OCI-LY7 (cell line): ENCODE results near the gene GPC3. TPM values are rescaled to one million over a fixed set of nuclear protein-coding genes. Genes with fewer than 3 reads are reported as not detected.

Experiments used
- BruUV-seq: library from RNA; stranded (reverse); fragments of 400-500 nt; replicated peaks from 2 replicates; lab custom pipeline; 2021; lab: Mats Ljungman, UMichigan
- CTCF ChIA-PET: fragments of 300-600 bp; sonication (Branson Sonifier 250); formaldehyde crosslinking; loops from one replicate; lab custom pipeline; 2022; ENCODE audit warnings: antibody characterized with exemption; ENCODE audit not compliant: unreplicated experiment; lab: Charles Lee
- POLR2A ChIA-PET: fragments of 300-600 bp; sonication (Branson Sonifier 250); formaldehyde crosslinking; loops from one replicate; lab custom pipeline; 2022; ENCODE audit warnings: antibody characterized with exemption; lab: Charles Lee
- DNase-seq: peaks from one replicate; pipeline ENCODE4 v3.0.0-alpha.2; 2015; ENCODE audit warnings: low spot score
- H2AFZ ChIP-seq: fragments of 200-600 bp; sonication (generic), shearing (Covaris generic); 2 replicates; pipeline ENCODE4 v1.6.1; 2014; ENCODE audit warnings: mild to moderate bottlenecking, antibody characterized with exemption, low read length, moderate library complexity
- H3K27ac ChIP-seq: fragments of 200-600 bp; sonication (generic); 2 replicates; pipeline ENCODE4 v1.5.1; 2014; ENCODE audit warnings: mixed run types, low read depth, mild to moderate bottlenecking, moderate library complexity, low read length, inconsistent platforms; ENCODE audit not compliant: poor library complexity, severe bottlenecking
- H3K36me3 ChIP-seq: fragments of 200-600 bp; sonication (generic); 2 replicates; pipeline ENCODE4 v1.6.1; 2014; ENCODE audit warnings: mild to moderate bottlenecking, antibody characterized with exemption, low read length, moderate library complexity, mixed read lengths; ENCODE audit not compliant: insufficient read depth
- H3K4me1 ChIP-seq: fragments of 200-600 bp; sonication (generic); 2 replicates; pipeline ENCODE4 v1.5.1; 2014; ENCODE audit warnings: mild to moderate bottlenecking, low read length; ENCODE audit not compliant: insufficient read depth, poor library complexity, severe bottlenecking
- H3K4me2 ChIP-seq: fragments of 200-600 bp; sonication (generic); 2 replicates; pipeline ENCODE4 v1.6.1; 2014; ENCODE audit warnings: mild to moderate bottlenecking, low read length
- H3K4me3 ChIP-seq: fragments of 200-600 bp; sonication (generic); 2 replicates; pipeline ENCODE4 v1.5.1; 2014; ENCODE audit warnings: mild to moderate bottlenecking, low read depth, low read length; ENCODE audit not compliant: poor library complexity, severe bottlenecking
- H3K79me2 ChIP-seq: fragments of 200-600 bp; sonication (generic); 2 replicates; pipeline ENCODE4 v1.6.1; 2016; ENCODE audit warnings: low read depth, mild to moderate bottlenecking, low read length, moderate library complexity, mixed read lengths; ENCODE audit not compliant: insufficient read depth
- H3K9me2 ChIP-seq: fragments of 200-600 bp; sonication (generic); 2 replicates; pipeline ENCODE4 v1.6.1; 2016; ENCODE audit warnings: mild to moderate bottlenecking, low read length, mixed read lengths; ENCODE audit not compliant: insufficient read depth
- H3K9me3 ChIP-seq: fragments of 200-600 bp; sonication (generic); 2 replicates; pipeline ENCODE4 v1.6.1; 2014; ENCODE audit warnings: mild to moderate bottlenecking, mixed run types, low read length, mixed read lengths
- H4K20me1 ChIP-seq: fragments of 200-600 bp; sonication (generic); 2 replicates; pipeline ENCODE4 v1.6.1; 2014; ENCODE audit warnings: mild to moderate bottlenecking, antibody characterized with exemption, low read length, moderate library complexity, mixed read lengths; ENCODE audit not compliant: insufficient read depth
- CTCF ChIP-seq: fragments of 200-600 bp; sonication (generic); conservative IDR thresholded peaks from 2 replicates; pipeline ENCODE4 v1.5.1; 2014; ENCODE audit warnings: mild to moderate bottlenecking, antibody characterized with exemption, low read length, moderate library complexity, mixed read lengths
- EZH2phosphoT487 ChIP-seq: fragments of 200-600 bp; sonication (generic); IDR thresholded peaks from 2 replicates; pipeline ENCODE4 v1.6.1; 2018; ENCODE audit warnings: low read depth, borderline replicate concordance, mild to moderate bottlenecking, mixed run types, antibody characterized with exemption, low read length, moderate library complexity, mixed read lengths
- intact Hi-C: fragments of 100-400 bp; cut with micrococcal nuclease; formaldehyde crosslinking; loops from one replicate; pipeline ENCODE4 v1.10.0; 2022; ENCODE audit not compliant: unreplicated experiment
- total RNA-seq, 2 experiments: library from RNA; depleted of rRNA in 1 of 2; stranded (reverse); fragments of >200 nt in 1 of 2; shearing (Covaris generic) in 1 of 2; gene quantifications; 2 replicates each; pipeline ENCODE4 v1.2.3, GENCODE V29; 2014 to 2022

GPC3 gene
- total RNA-seq, 2 experiments from 2014 or later: not detected

- intact Hi-C loops: no loop called here
- Histone ChIP-seq H4K20me1 (no peaks in the 10 kb centered on the region), H3K4me2 (no peak overlapping the region), H2AFZ (no peak overlapping the region), H3K9me2 (no peaks in the 10 kb centered on the region), H3K9me3 (no peaks in the 10 kb centered on the region), H3K36me3 (no peaks in the 10 kb centered on the region), H3K4me3 (no peak overlapping the region), H3K27ac (no peak overlapping the region), H3K4me1 (no peaks in the 10 kb centered on the region), H3K79me2 (no peaks in the 10 kb centered on the region)
- ChIA-PET POLR2A (interaction anchor here (0.6 kb wide), 1 partner anchor 130 kb away, joined by 4 read pairs; no protein-coding TSS in a partner anchor), CTCF (no interaction called here)
- no peak for DNase-seq
- no TSS peak for BruUV-seq
- TF ChIP-seq EZH2phosphoT487 (no peak), CTCF (no peak)
These were observed 375.3 kb downstream of the GPC3 start for GRCh38 chrX:133610056-133610455.

DNA sequence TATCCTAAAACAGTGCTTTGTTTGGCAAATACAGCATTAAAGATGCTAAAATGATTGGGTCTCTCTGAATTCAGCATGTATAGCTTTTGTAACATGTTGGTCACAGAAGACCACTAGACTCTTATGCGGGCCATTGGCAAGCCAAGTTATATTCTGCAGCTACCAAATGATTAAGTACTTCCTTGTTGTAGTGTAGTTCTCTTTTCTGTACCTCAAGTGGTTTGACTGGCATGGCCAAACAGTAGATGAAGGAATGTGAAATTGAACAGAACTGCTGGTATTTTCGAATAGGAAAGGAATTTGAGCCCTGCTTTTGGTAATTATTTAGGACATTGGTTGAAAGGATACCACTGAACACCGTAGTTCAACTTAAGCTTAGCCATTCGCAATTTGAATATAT is 376.2 kb downstream of the GPC3 start:
- no TSS peak for BruUV-seq
- no peak for TF ChIP-seq CTCF
- no peak for TF ChIP-seq EZH2phosphoT487
- Histone ChIP-seq H4K20me1 (no peaks in the 10 kb centered on the region), H2AFZ (no peak overlapping the region), H3K9me3 (no peaks in the 10 kb centered on the region), H3K9me2 (no peaks in the 10 kb centered on the region), H3K27ac (no peak overlapping the region), H3K4me3 (no peak overlapping the region), H3K79me2 (no peaks in the 10 kb centered on the region), H3K36me3 (no peaks in the 10 kb centered on the region), H3K4me1 (no peaks in the 10 kb centered on the region), H3K4me2 (no peak overlapping the region)
- intact Hi-C loops: no loop called here
- ChIA-PET CTCF (no interaction called here), POLR2A (no interaction called here)
- DNase-seq: no peak

GRCh38 chrX:133608406-133608805 is 377.0 kb downstream of the GPC3 start:
- no peaks in the 10 kb centered on the region for H3K9me2 ChIP-seq

More at GRCh38 chrX:133608406-133608805, 377.0 kb downstream of the GPC3 start:
- BruUV-seq: no TSS peak
- ChIA-PET POLR2A (no interaction called here), CTCF (no interaction called here)
- Histone ChIP-seq H3K4me1 (no peaks in the 10 kb centered on the region), H2AFZ (no peak overlapping the region), H4K20me1 (no peaks in the 10 kb centered on the region), H3K9me3 (no peaks in the 10 kb centered on the region), H3K4me2 (no peak overlapping the region), H3K4me3 (no peak overlapping the region), H3K36me3 (no peaks in the 10 kb centered on the region), H3K79me2 (no peaks in the 10 kb centered on the region), H3K27ac (no peak overlapping the region)
- intact Hi-C loops: no loop called here
- DNase-seq: no peak
- TF ChIP-seq CTCF (no peak), EZH2phosphoT487 (no peak)
